Ascending aorta (tissue), 2 donors: ENCODE measurements around the gene UBQLN1. TPM values are rescaled to one million over a fixed set of nuclear protein-coding genes. Genes with fewer than 3 reads are reported as not detected.
A peak's percentile ranks its signal among the peaks of the same experiment; 100 is the strongest.
"Not testable (repeated sequence)": the region's sequence is repeated elsewhere in the genome, so short reads cannot be mapped to it uniquely, and the experiment has no call there.

ENCODE experiments used
- DNase-seq, 2 donors: peaks; one replicate each; pipeline ENCODE4 v3.0.0-alpha.2; 2019; ENCODE audit warnings: low spot score in 2 of 2
- H3K27ac ChIP-seq, 2 donors: fragments of 200-600 bp; sonication (generic); one replicate each; pipeline ENCODE4 v1.5.1; 2016 to 2017; ENCODE audit warnings: mild to moderate bottlenecking in 1 of 2
- H3K27me3 ChIP-seq: fragments of 200-600 bp; sonication (generic); one replicate; pipeline ENCODE4 v1.5.1; 2017
- H3K36me3 ChIP-seq, 2 donors: fragments of 200-600 bp; sonication (generic); one replicate each; pipeline ENCODE4 v1.5.1; 2016
- H3K4me1 ChIP-seq, 2 donors: fragments of 200-600 bp; sonication (generic); one replicate each; pipeline ENCODE4 v1.5.1; 2016 to 2017; ENCODE audit warnings: mild to moderate bottlenecking in 1 of 2
- H3K4me3 ChIP-seq, 2 donors: fragments of 200-600 bp; sonication (generic); one replicate each; pipeline ENCODE4 v1.5.1; 2016 to 2017; ENCODE audit warnings: mild to moderate bottlenecking in 1 of 2
- H3K9me3 ChIP-seq, 2 donors: fragments of 200-600 bp; sonication (generic); one replicate each; pipeline ENCODE4 v1.5.1; 2016
- CTCF ChIP-seq, 3 experiments: fragments of 200-600 bp in 2 of 3; fragments of 450-650 bp in 1 of 3; sonication (generic) in 2 of 3; IDR thresholded peaks; one replicate each; pipeline ENCODE4 v1.5.1; 2016 to 2019; ENCODE audit warnings: antibody characterized with exemption in 3 of 3, mild to moderate bottlenecking in 1 of 3, moderate library complexity in 1 of 3
- intact Hi-C: fragments of 100-400 bp; cut with DNase I; formaldehyde crosslinking; loops from one replicate; pipeline ENCODE4 v1.15.1; 2023
- total RNA-seq: library from RNA; depleted of rRNA; stranded (reverse); fragments of >200 nt; gene quantifications from one replicate; pipeline ENCODE4 v1.1.0, GENCODE V29; 2016

UBQLN1 gene
- total RNA-seq = 118 TPM

- Histone ChIP-seq H3K4me3 (peak within 1 kb of the TSS; percentile 88 to 96), H3K36me3 (no peaks in the 10 kb centered on the region), H3K27ac (peak within 1 kb of the TSS; percentile 98 to 99), H3K4me1 (no peaks in the 10 kb centered on the region), H3K9me3 (no peaks in the 10 kb centered on the region), H3K27me3 (no peaks in the 10 kb centered on the region)
- intact Hi-C loops = loop anchor here (1.0 to 10.0 kb wide), 5 partner anchors 85 to 373 kb away; partner anchors contain the start of genes GKAP1, HNRNPK, IDNK and KIF27
- TF ChIP-seq CTCF (IDR thresholded peaks at IDR 0.05) = no peak
- peak; percentile 72 to 95 for DNase-seq
Observed at GRCh38 chr9:83707768-83708514, at the start of gene UBQLN1. Gene UBQLN1 (minus strand): TSS chr9:83707958. CDS start chr9:83707679, 279 bp downstream.

GRCh38 chr9:83754383-83754977, 46.7 kb upstream of the UBQLN1 start:
- Histone ChIP-seq H3K4me1 (no peaks in the 10 kb centered on the region), H3K9me3 (no peaks in the 10 kb centered on the region), H3K4me3 (no peak overlapping the region), H3K36me3 (peaks cover 7 to 9% of the 10 kb centered on the region in 2 donors), H3K27me3 (no peaks in the 10 kb centered on the region), H3K27ac (no peak overlapping the region)
- no peak for DNase-seq
- no peak for TF ChIP-seq CTCF (IDR thresholded peaks at IDR 0.05)
- intact Hi-C loops = no loop called here

- intact Hi-C loops = no loop called here
- no peaks in the 10 kb centered on the region for H3K4me1 ChIP-seq
- H3K27me3 ChIP-seq = no peaks in the 10 kb centered on the region
- H3K4me3 ChIP-seq = no peak overlapping the region
- H3K27ac ChIP-seq = no peak overlapping the region
- no peak for TF ChIP-seq CTCF (IDR thresholded peaks at IDR 0.05)
- peaks cover 7 to 9% of the 10 kb centered on the region in 2 donors for H3K36me3 ChIP-seq
- no peaks in the 10 kb centered on the region for H3K9me3 ChIP-seq
- DNase-seq = no peak
Observed at GRCh38 chr9:83749706-83750105, 41.9 kb upstream of the UBQLN1 start.

GRCh38 chr9:83744206-83744605, 36.4 kb upstream of the UBQLN1 start:
- Histone ChIP-seq H3K36me3 (peaks cover 4 to 9% of the 10 kb centered on the region in 2 donors), H3K27me3 (no peaks in the 10 kb centered on the region), H3K4me1 (no peaks in the 10 kb centered on the region), H3K4me3 (no peak overlapping the region), H3K9me3 (no peaks in the 10 kb centered on the region), H3K27ac (no peak overlapping the region)
- TF ChIP-seq CTCF (IDR thresholded peaks at IDR 0.05) = no peak
- intact Hi-C loops = no loop called here
- DNase-seq = no peak

- TF ChIP-seq CTCF (IDR thresholded peaks at IDR 0.05) = no peak
- H3K9me3 ChIP-seq = peaks cover 0 to 3% of the 10 kb centered on the region in 2 donors
- intact Hi-C loops = no loop called here
- no peaks in the 10 kb centered on the region for H3K27me3 ChIP-seq
- no peaks in the 10 kb centered on the region for H3K4me1 ChIP-seq
- peaks cover 0 to 9% of the 10 kb centered on the region in 2 donors for H3K36me3 ChIP-seq
- no peak for DNase-seq
- no peak overlapping the region for H3K27ac ChIP-seq
- no peak overlapping the region for H3K4me3 ChIP-seq
Observed at GRCh38 chr9:83733739-83734138, 26.0 kb upstream of the UBQLN1 start.

- DNase-seq, H3K4me3 ChIP-seq, intact Hi-C loops, H3K4me1 ChIP-seq, H3K9me3 ChIP-seq, H3K27ac ChIP-seq, H3K27me3 ChIP-seq, H3K36me3 ChIP-seq: not testable (repeated sequence)
Observed at GRCh38 chr9:83728591-83729368, 21.0 kb upstream of the UBQLN1 start.
